NCI-H510A treated with DMSO at 0.1 percent for 48 hours (cell line): ENCODE measurements around the gene CCDC40.
"Not testable (repeated sequence)": the region's sequence is repeated elsewhere in the genome, so short reads cannot be mapped to it uniquely, and the experiment has no call there.

ENCODE experiments used
- DNase-seq: peaks from one replicate; lab custom pipeline; 2025; lab: John Stamatoyannopoulos, UW

The CCDC40 gene

GRCh38 chr17:80035937-80036714 is at the start of gene CCDC40:
Gene CCDC40 (plus strand): TSS chr17:80036642. CDS start chr17:80036663, 21 bp downstream.
- peak; percentile 63 for DNase-seq

DNA sequence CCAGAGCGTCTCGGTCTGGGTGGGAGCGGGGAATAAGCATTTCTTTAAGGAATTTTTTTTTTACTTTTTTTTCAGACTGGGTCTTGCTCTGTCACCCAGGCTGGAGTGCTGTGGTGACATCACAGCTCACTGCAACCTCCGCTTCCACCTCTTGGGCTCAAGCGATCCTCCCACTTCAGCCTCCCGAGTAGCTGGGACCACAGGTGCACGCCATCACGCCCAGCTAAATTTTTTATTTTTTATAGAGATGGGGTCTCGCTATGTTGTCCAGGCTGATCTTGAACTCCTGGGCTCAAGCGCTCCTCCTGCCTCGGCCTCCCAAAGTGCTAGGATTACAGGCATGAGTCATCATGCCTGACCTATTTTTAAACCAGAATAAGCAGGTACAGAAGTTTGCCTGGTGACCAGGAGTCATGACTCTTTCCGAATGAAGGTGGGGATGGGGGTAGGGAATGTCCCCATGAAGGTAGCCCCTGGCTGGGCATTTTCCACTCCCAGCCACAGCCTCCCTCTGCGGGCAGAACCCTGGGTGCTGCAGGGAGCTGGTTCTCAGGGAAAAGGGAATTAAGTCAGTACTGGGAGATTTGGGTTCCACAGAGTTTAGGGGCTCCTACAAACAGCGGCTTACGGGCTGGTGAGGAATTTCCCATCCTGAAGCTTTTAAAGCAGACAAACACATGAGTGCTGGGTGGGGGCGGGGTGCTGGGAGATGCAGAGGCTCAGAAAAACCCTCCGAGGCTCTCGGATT is 49.1 kb upstream of the CCDC40 start:
- DNase-seq, result no peak

DNA sequence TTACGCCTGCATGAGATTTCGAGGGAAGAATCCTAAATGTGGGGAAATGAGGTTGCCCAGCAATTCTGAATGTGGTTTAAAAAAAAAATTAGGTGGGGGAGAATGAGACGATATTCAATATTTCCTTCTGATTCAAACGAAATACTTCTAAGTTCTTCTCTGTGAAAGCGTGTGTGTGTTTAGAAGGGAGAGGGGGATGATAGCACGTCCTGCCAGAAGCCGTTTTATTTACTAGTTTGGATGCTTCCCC is 48.6 kb upstream of the CCDC40 start:
- no peak for DNase-seq

GRCh38 chr17:79988185-79988971 is 48.1 kb upstream of the CCDC40 start:
- DNase-seq, result peak; percentile 81

DNA sequence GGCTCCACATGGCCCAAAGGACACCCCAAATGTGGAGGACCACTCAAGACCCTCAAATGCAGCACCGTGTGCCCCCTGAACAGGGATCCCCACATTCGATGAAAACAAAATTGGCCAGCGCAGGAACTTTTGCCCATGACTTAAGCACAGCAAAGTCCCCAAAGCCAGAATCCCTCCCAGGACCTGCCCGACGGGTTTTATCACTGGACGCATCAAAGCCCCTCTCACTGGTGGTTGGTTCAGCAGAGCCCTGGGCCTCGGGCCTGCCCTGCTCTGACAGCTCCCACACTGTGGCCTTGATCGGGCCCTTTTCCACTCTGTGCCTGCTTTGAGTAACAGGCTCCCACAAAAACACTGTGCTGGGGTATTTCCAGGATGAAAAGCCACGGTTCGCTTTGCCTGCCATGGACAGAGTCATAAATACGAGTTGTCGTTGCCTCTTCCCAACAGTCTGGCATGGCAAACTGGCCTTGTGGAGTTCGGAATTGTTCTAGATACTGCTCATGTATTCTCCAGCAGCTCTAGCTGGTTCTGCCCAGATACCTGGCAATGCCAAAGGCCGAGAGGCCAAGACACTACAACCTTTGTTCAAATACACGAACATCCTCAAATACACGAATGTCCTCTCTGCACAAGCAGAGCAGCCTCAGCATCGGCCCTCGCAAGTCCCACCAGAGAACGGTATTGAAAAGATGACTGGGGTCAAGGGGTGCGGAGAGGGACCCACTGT is 47.2 kb upstream of the CCDC40 start:
- DNase-seq, result no peak

DNA sequence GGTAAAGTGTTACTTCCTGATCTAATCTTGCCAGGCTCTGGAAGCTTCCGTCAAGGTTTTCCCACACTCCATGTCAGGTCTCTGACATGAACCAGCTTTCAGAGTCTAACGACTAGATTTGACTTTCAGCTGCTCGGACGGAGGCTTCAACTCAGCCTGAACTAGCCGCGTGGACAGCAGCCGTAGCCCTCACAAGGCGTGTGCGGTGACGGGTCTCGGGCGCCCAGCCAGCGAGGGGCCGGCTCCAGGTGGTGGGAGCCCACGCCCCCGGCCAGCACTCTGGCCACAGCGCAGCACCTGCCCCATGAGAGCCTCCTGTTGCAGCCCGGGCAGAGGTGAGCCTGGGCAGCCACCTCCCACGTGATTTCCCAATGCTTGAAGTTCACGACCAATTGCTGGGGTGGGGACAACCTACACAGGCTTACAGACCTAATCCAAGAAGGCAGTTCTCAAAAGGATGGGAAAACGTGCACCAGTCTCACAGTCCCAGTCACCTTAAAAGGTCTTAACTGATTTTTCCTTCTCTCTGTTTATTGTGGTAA is 46.3 kb upstream of the CCDC40 start:
- DNase-seq, result no peak

DNA sequence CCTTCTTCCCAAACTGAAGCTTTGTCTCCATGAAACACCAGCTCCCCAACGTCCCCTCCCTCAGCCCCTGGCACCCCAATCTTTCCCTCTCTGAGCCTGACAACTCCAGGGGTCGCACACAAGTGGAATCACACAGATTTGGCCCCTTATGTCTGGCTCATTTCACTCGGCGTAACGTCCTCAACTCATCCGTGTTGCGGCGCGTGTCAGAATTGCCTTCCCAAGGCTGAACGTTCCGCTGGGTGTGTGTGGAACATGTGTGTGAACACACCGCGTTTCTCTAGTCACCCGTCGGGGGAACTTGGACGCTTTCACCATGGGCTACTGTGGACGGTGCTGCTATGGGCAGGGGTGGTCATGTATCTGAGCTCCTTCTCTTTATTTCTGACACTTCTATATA is 45.7 kb upstream of the CCDC40 start:
- no peak for DNase-seq

- peak; percentile 72 for DNase-seq
These were observed 45.1 kb upstream of the CCDC40 start for GRCh38 chr17:79991140-79991923.

DNA sequence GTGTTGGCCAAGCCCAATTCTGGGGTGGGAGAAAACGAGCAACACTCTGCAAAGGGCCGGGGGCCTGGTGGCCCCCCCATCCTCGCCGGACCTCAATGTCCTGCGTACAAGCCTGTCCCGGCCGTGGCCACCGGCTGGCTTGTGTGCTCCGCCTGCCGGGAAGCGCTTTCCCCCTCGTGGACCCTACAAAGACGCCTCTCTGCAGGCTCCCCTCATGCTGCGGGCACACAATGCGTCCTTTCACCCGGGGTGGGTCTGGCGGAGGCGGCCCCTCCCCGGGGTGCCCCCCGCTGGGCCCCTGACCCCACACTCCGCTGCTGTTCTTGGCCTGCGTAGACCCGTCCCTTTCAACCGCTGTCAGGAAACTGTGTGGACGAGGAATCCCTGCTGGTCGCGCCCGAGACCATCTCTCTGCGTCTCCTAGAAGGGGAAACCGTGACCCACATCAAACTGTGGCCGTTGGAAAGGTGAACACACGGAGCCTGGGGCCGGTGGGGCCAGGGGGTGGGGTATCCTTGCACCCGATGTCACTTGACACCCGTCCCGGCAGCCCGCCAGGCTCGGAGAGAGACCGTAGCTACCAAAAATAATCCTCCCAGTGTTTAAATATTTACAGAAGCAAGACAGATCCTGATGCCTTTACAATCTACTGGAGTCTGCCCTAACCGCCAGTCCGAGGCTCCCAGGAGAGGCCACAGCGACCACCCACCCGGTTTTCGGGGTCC is 44.4 kb upstream of the CCDC40 start:
- DNase-seq, result peak; percentile 52

- DNase-seq, result peak; percentile 52
These were observed 43.6 kb upstream of the CCDC40 start for GRCh38 chr17:79992649-79993389.

DNA sequence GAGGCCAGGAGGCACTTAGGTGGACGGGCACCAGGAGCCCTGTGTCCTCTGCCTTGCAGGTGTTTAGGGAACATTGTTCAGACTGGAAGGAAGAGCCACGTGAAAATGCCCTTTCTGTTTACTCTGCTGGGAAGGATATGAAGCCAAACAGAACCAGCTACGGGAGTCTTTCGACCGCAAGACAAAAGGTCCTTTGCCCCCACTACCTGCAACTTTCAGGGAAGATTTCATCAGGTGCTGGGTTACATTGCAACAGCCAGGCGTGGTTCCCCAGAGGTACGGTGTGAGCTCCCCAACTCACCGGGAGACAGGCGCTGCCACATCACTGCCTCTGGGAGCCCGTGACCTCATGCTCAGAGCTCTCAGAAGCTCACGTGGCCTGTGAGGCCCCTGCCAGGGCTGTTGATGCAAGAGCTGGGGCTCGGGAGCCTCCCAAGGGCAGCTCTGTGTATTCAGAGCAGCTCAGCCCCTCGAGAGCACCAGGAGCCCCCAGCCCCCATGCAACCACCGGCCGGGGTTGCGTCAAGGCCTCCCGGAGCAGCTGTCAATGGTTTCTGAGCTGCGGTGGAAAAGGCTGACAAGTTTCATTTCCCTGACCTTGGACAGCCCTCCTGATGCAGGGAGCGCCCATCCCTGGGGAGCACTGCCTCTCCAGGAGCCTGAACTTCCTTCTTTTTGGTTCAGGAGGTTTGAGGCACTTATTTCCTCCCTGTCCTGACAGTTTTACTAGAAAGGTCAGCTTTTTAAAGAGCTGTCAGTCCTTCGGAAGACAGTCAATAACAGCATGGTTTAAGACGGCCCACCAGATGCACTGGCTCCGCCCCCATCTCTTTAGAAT is 42.8 kb upstream of the CCDC40 start:
- peak; percentile 69 for DNase-seq

GRCh38 chr17:79994228-79994569 is 42.2 kb upstream of the CCDC40 start:
- not testable (repeated sequence) for DNase-seq

DNA sequence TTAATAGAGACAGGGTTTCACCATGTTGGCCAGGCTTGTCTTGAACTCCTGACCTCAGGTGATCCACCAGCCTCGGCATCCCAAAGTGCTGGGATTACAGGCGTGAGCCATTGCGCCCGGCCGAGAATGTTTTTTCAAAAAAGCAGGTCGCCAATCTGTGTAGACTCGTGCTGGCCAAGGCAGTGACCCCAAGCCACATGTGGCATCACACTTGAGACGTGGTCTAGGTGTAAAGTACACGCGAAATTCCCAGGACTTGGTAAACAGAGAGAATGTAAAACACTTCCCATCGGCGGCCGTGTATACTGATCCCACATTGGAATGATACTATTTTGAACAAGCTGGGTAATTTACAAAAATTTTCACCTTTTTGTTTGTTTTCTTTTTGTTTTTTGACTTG is 41.8 kb upstream of the CCDC40 start:
- DNase-seq, result no peak

GRCh38 chr17:79995696-79996095 is 40.7 kb upstream of the CCDC40 start:
- DNase-seq, result no peak

- DNase-seq, result no peak
These were observed 40.2 kb upstream of the CCDC40 start for GRCh38 chr17:79996291-79996690.

DNA sequence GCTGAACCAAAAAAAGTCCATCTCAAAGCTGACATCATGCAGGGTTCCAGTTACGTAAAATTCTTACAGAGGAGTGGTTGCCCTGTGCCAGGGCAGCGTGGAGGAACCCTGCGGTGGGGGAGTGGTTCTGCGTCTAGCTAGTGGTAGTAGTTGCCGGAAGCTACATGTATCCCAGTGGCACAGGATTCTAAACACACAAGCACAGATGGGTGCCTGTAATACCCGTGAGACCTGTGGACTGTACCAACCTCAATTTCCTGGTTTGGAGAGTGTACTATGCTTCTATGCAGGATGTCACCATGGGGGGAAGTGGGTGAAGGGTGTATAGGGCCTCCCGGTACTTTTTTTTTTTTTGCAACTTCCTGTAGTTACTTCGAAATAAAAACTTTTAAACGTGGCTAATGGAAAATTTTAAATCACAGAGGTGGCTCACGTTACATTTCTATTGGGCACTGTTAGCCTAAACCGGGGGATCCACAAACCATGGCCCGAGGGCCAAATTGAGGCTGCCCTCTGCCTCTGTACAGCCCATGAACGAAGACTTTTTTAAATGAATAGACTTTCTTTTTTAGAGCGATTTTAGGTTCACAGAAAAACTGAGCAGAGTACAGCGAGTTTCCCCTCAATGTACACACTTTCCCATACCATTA is 39.3 kb upstream of the CCDC40 start:
- DNase-seq, result no peak

DNA sequence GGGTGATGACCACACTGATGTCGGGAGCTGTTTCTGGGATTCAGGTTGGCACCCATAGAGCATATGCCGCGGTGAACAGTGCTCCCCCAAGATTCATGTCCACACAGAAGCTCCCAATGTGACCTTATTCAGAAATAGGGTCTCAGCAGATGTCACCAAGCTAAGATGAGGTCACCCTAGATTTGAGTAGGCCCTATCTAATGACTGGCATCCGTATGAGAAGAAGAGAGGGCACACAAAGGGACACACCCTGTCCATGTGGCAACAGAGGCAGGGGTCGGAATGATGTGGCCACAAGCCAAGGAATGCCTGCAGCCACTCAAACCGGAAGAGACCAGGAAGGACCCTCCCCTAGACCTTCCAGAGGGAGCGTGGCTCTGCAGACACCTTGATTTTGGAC is 36.3 kb upstream of the CCDC40 start:
- no peak for DNase-seq

DNA sequence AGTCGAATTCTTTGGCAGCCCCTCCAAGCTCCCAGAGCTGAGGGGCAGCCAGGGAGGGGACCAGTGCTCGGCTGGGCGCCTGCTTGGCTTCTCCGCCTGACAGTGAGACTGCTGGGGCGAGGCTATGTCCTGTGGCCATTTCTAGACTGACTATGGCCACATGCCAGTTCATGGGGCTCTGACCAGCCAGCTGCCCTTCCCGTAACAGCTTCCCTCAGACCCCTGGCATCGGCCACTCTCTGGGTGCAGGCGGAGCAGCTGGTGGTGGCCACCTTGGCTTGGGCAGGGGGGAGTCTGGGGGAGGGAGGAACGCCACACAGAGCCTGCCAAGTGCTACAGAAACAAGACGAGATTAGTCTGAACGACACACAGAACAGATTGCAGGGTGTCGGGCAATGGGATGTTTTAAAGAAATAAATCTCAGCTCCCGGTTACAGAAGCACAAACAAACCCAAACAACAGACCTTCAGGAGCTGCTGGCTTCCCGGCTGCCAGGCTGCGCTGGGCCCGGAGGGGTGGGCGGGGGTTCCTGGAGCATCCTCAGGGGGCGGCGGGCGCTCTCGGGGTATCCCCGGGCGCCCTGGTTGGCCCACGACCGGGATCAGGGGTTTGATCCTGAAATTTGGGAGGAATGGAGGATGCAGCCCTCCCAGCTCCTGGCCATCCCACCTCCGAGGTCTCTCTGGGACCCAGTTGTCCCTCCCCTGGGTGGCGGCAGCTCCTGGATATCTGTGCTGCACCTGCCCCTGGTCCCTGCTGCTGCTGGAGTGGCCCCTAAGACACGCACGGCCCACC is 35.3 kb upstream of the CCDC40 start:
- DNase-seq, result no peak
